HepG2 (cell line): ENCODE measurements around the gene RBM6. TPM values are rescaled to one million over a fixed set of nuclear protein-coding genes. Genes with fewer than 3 reads are reported as not detected.

Source experiments
- ATAC-seq: fragments of 200-7000 bp; cut with Tn5 transposase; 3 replicates; pipeline ENCODE4 v1.9.1; 2020; ENCODE audit warnings: mild to moderate bottlenecking, moderate library complexity
- BruUV-seq: library from RNA; stranded (reverse); fragments of 400-500 nt; replicated peaks from 2 replicates; lab custom pipeline; 2021; lab: Mats Ljungman, UMichigan
- CTCF ChIA-PET: fragments of 300-600 bp; formaldehyde crosslinking; extraction: SDS; loops from one replicate; lab custom pipeline; 2021; ENCODE audit warnings: low total read pairs, inconsistent platforms, low intra/inter-chr PET ratio; lab: Yijun Ruan, JAX
- POLR2A ChIA-PET: fragments of 350-600 bp; sonication (Branson Sonifier 250); formaldehyde crosslinking; loops from one replicate; lab custom pipeline; 2020; ENCODE audit warnings: antibody characterized with exemption, inconsistent platforms; lab: Yijun Ruan, JAX
- DNase-seq: peaks from one replicate; pipeline ENCODE4 v3.0.0-alpha.2; 2015; ENCODE audit warnings: low spot score
- FAIRE-seq: peaks from 3 replicates; lab custom pipeline; 2011; peaks lifted over from hg19 to GRCh38; lab: Jason Lieb, UNC
- H2AFZ ChIP-seq: one replicate; pipeline ENCODE4 v1.6.1; 2011; ENCODE audit warnings: low read length, inconsistent platforms
- H3K27ac ChIP-seq: fragments of 300-600 bp; 3 replicates; pipeline ENCODE4 v1.8.0; 2011; ENCODE audit warnings: mixed run types, mild to moderate bottlenecking, mixed read lengths, low read length, inconsistent platforms; ENCODE audit not compliant: insufficient read depth; ENCODE audit errors: extremely low read length
- H3K27me3 ChIP-seq, 2 experiments: fragments of 200-600 bp in 1 of 2; 2 replicates in 1 of 2; 3 replicates in 1 of 2; pipeline versions ENCODE4 v1.6.0 to v1.8.0; 2011; ENCODE audit warnings: low read length in 2 of 2, mild to moderate bottlenecking in 2 of 2, moderate library complexity in 2 of 2, inconsistent platforms in 1 of 2; ENCODE audit not compliant: insufficient read depth in 2 of 2, control insufficient read depth in 1 of 2
- H3K36me3 ChIP-seq, 2 experiments: fragments of 200-600 bp in 1 of 2; replicated peaks in 1 of 2; 2 replicates in 1 of 2; 3 replicates in 1 of 2; pipeline versions ENCODE4 v1.5.1 to v1.8.0; 2011; ENCODE audit warnings: low read length in 2 of 2, inconsistent platforms in 1 of 2; ENCODE audit not compliant: insufficient read depth in 2 of 2, control insufficient read depth in 1 of 2
- H3K4me1 ChIP-seq: 2 replicates; pipeline ENCODE4 v1.5.1; 2012; ENCODE audit warnings: low read length, inconsistent platforms; ENCODE audit not compliant: insufficient read depth
- H3K4me2 ChIP-seq: 2 replicates; pipeline ENCODE4 v1.6.0; 2011; ENCODE audit warnings: low read depth, low read length, inconsistent platforms
- H3K4me3 ChIP-seq, 3 experiments: fragments of 200-600 bp in 1 of 3; sonication (generic), shearing (Covaris generic) in 1 of 3; replicated peaks in 1 of 3; 2 replicates each; pipeline ENCODE4 v1.5.1; 2011 to 2016; ENCODE audit warnings: low read length in 3 of 3, inconsistent platforms in 2 of 3, low read depth in 2 of 3, mild to moderate bottlenecking in 2 of 3, control low read depth in 1 of 3, mixed read lengths in 1 of 3; ENCODE audit not compliant: insufficient read depth in 1 of 3
- H3K79me2 ChIP-seq: one replicate; pipeline ENCODE4 v1.6.1; 2011; ENCODE audit warnings: low read length, inconsistent platforms; ENCODE audit not compliant: insufficient read depth
- H3K9ac ChIP-seq: 2 replicates; pipeline ENCODE4 v1.6.0; 2011; ENCODE audit warnings: mild to moderate bottlenecking, low read depth, low read length, inconsistent platforms; ENCODE audit not compliant: insufficient read depth
- H3K9me3 ChIP-seq: 2 replicates; pipeline ENCODE4 v1.5.1; 2012; ENCODE audit warnings: mild to moderate bottlenecking, low read length
- H4K20me1 ChIP-seq: 2 replicates; pipeline ENCODE4 v1.6.0; 2011; ENCODE audit warnings: inconsistent platforms, mild to moderate bottlenecking, low read length, moderate library complexity; ENCODE audit not compliant: insufficient read depth
- ATF5 ChIP-seq: sonication (generic); formaldehyde crosslinking; IDR thresholded peaks from 2 replicates; pipeline ENCODE4 v1.4.0; 2020; ENCODE audit warnings: mild to moderate bottlenecking, low read depth, missing genetic modification reagents
- ATF7-NPFF ChIP-seq: sonication (generic); formaldehyde crosslinking; IDR thresholded peaks from 2 replicates; pipeline ENCODE4 v1.8.1; 2023; ENCODE audit warnings: mild to moderate bottlenecking, low read depth, missing genetic modification reagents, moderate library complexity
- HDAC2 ChIP-seq: sonication (generic); formaldehyde crosslinking; IDR thresholded peaks from 2 replicates; pipeline ENCODE4 v1.4.0; 2020; ENCODE audit warnings: missing genetic modification reagents
- HNRNPUL1 ChIP-seq: fragments of 200-400 bp; formaldehyde crosslinking; IDR thresholded peaks from 2 replicates; pipeline ENCODE4 v1.6.1; 2017; ENCODE audit warnings: low read depth, mild to moderate bottlenecking, low read length, moderate library complexity
- HOXA5 ChIP-seq: sonication (generic); formaldehyde crosslinking; IDR thresholded peaks from 2 replicates; pipeline ENCODE4 v1.4.0; 2020; ENCODE audit warnings: missing genetic modification reagents
- MBNL3 ChIP-seq: fragments of 250-450 bp; sonication (Bioruptor Pico); conservative IDR thresholded peaks from 2 replicates; pipeline ENCODE4 v1.8.0; 2022; ENCODE audit warnings: mild to moderate bottlenecking, inconsistent platforms
- NR3C1 ChIP-seq: sonication (generic); formaldehyde crosslinking; IDR thresholded peaks from 2 replicates; pipeline ENCODE4 v1.4.0; 2020; ENCODE audit warnings: missing genetic modification reagents
- PPARG ChIP-seq: conservative IDR thresholded peaks from 2 replicates; pipeline ENCODE4 v1.6.1; 2016; ENCODE audit warnings: missing biosample characterization, missing genetic modification reagents
- ZBTB25 ChIP-seq: IDR thresholded peaks from 2 replicates; pipeline ENCODE4 v1.6.1; 2018; ENCODE audit warnings: missing genetic modification reagents
- ZNF263 ChIP-seq: sonication (generic); formaldehyde crosslinking; IDR thresholded peaks from 2 replicates; pipeline ENCODE4 v1.4.0; 2020; ENCODE audit warnings: missing genetic modification reagents
- ZNF317 ChIP-seq: sonication (generic); formaldehyde crosslinking; IDR thresholded peaks from 2 replicates; pipeline ENCODE4 v1.5.0; 2020; ENCODE audit warnings: mild to moderate bottlenecking, missing genetic modification reagents
- ZNF530 ChIP-seq: sonication (generic); formaldehyde crosslinking; IDR thresholded peaks from 2 replicates; pipeline ENCODE4 v1.5.0; 2020; ENCODE audit warnings: low read depth, mild to moderate bottlenecking, missing genetic modification reagents
- ZNF576 ChIP-seq: sonication (generic); formaldehyde crosslinking; IDR thresholded peaks from 2 replicates; pipeline ENCODE4 v1.4.0; 2020; ENCODE audit warnings: mild to moderate bottlenecking, missing genetic modification reagents
- ZSCAN31 ChIP-seq: sonication (generic); formaldehyde crosslinking; IDR thresholded peaks from 2 replicates; pipeline ENCODE4 v1.5.0; 2020; ENCODE audit warnings: low read depth, mild to moderate bottlenecking, missing genetic modification reagents
- WGBS: methylation state at CpG from one replicate; pipeline ENCODE4 v1.1.6; 2017; ENCODE audit warnings: low lambda C conversion rate; 5-methylcytosine and 5-hydroxymethylcytosine counted together
- in situ Hi-C: cut with HindIII; loops from 2 replicates; pipeline ENCODE4 v1.10.0; 2017; ENCODE audit warnings: low pct_unique_long_range_greater_than_20kb; ENCODE audit not compliant: extremely low pct_ligation_motif_present
- intact Hi-C: fragments of 100-400 bp; cut with micrococcal nuclease; formaldehyde crosslinking; loops from one replicate; pipeline ENCODE4 v1.10.0; 2022; ENCODE audit not compliant: unreplicated experiment
- polyA plus RNA-seq, 8 experiments: library from polyadenylated mRNA; depleted of rRNA in 3 of 8; stranded (reverse) in 7 of 8; unstranded in 1 of 8; fragments of >200 nt; fragmentation: Illumina TruSeq in 4 of 8; extraction: Trizol in 4 of 8; gene quantifications; 2 replicates each; pipeline versions ENCODE4 v1.2.1 to v1.2.3, GENCODE V29; 2011 to 2016; ENCODE audit warnings: low read depth in 4 of 8, missing spikeins in 1 of 8, mixed read lengths in 1 of 8; ENCODE audit not compliant: insufficient read depth in 1 of 8
- total RNA-seq, 5 experiments: library from RNA; depleted of rRNA; stranded (reverse); fragments of >200 nt; fragmentation: Illumina TruSeq; extraction: Trizol; gene quantifications; 2 replicates each; pipeline ENCODE4 v1.2.3, GENCODE V29; 2016; ENCODE audit warnings: low read depth in 1 of 5

Gene RBM6
- total and polyA plus RNA-seq, 2 of the 13 experiments (the other 11 are each of a cell fraction or from before 2014, with no cell fraction given): 72.7 to 86.1 TPM

GRCh38 chr3:49900491-49901153, 39.3 kb upstream of the RBM6 start (continued):
- no peak for TF ChIP-seq PPARG (CRISPR knock-in tag)
- TF ChIP-seq MBNL3 (CRISPR knock-in tag): no peak
- TF ChIP-seq ZNF263: no peak
- TF ChIP-seq HDAC2 (CRISPR knock-in tag): no peak
- no peak for TF ChIP-seq HNRNPUL1

- FAIRE-seq (no peak), DNase-seq (no peak), ATAC-seq (no peak)
- H3K9me3 ChIP-seq: no peaks in the 10 kb centered on the region
- no peak overlapping the region for H3K4me3 ChIP-seq
- peak overlapping the region; percentile 39; the same call in 1 of the 2 replicates for H3K4me2 ChIP-seq
- ChIA-PET CTCF (no interaction called here), POLR2A (interaction anchor here (0.6 to 1.5 kb wide), 4 partner anchors 34 to 370 kb away, joined by 3 read pairs; partner anchors contain the start of genes INKA1 and RBM6)
- intact Hi-C loops: loop anchor here (2.0 kb wide), 1 partner anchor 29 kb away; no protein-coding TSS in a partner anchor
- H3K9ac ChIP-seq: no peak overlapping the region
- H3K36me3 ChIP-seq: no peaks in the 10 kb centered on the region
- 0 out of 5 replicates have a peak, but pooled peaks cover 0 to 1% of the 10 kb centered on the region in 2 experiments for H3K27me3 ChIP-seq
- no peaks in the 10 kb centered on the region for H3K79me2 ChIP-seq
- H3K4me1 ChIP-seq: peaks cover 45% of the 10 kb centered on the region
- in situ Hi-C loops: loop anchor here (10.0 kb wide), 1 partner anchor 97 kb away; the partner anchor contains the start of gene INKA1
- no peak overlapping the region for H3K27ac ChIP-seq
- WGBS: 7% methylated on average over 8 of the region's 11 CpGs
- no TSS peak for BruUV-seq
- no peaks in the 10 kb centered on the region for H4K20me1 ChIP-seq
- no peak overlapping the region for H2AFZ ChIP-seq
- no peak for TF ChIP-seq ZNF530
- TF ChIP-seq ZNF317 (CRISPR knock-in tag): no peak
- TF ChIP-seq ATF5 (CRISPR knock-in tag): no peak
- TF ChIP-seq ZSCAN31 (CRISPR knock-in tag): no peak
- TF ChIP-seq ZNF576: no peak
- TF ChIP-seq ATF7-NPFF (CRISPR knock-in tag): no peak
- TF ChIP-seq ZBTB25 (CRISPR knock-in tag): no peak
- no peak for TF ChIP-seq HOXA5
- TF ChIP-seq NR3C1 (CRISPR knock-in tag): no peak
These were observed 38.3 kb upstream of the RBM6 start for GRCh38 chr3:49901366-49902339.
